Activated naive CD8-positive, alpha-beta T cell treated with anti-CD3 and anti-CD28 coated beads, Interleukin-2, amount 50 U/mL, for 24 hours (primary cell): ENCODE measurements around the gene SRXN1.

Experiments
- ATAC-seq: fragments of 150-1000 bp; cut with Tn5 transposase; one replicate; pipeline ENCODE4 v1.10.0; 2021
- DNase-seq: peaks from one replicate; pipeline ENCODE4 v3.0.0; 2021
- H3K27ac Mint-ChIP-seq: one replicate; pipeline ENCODE4 v1.8.0; 2021; ENCODE audit warnings: mild to moderate bottlenecking, mixed read lengths
- H3K27me3 Mint-ChIP-seq: one replicate; pipeline ENCODE4 v1.8.0; 2021; ENCODE audit warnings: mixed read lengths
- H3K36me3 Mint-ChIP-seq: one replicate; pipeline ENCODE4 v1.8.0; 2021; ENCODE audit warnings: low read depth, mixed read lengths
- H3K4me1 Mint-ChIP-seq: one replicate; pipeline ENCODE4 v1.8.0; 2021; ENCODE audit warnings: mixed read lengths
- H3K4me3 Mint-ChIP-seq: one replicate; pipeline ENCODE4 v1.8.0; 2021; ENCODE audit warnings: mild to moderate bottlenecking, moderate library complexity, mixed read lengths
- H3K9me3 Mint-ChIP-seq: one replicate; pipeline ENCODE4 v1.8.0; 2021; ENCODE audit warnings: mixed read lengths

The SRXN1 gene

GRCh38 chr20:667351-668034 lies 14.5 kb upstream of the SRXN1 start:
- Mint-ChIP-seq H3K27me3 (peaks cover 62% of the 10 kb centered on the region), H3K27ac (no peak overlapping the region), H3K4me1 (peaks cover 7% of the 10 kb centered on the region), H3K9me3 (no peaks in the 10 kb centered on the region), H3K36me3 (no peaks in the 10 kb centered on the region), H3K4me3 (no peak overlapping the region)
- peak; percentile 78 for DNase-seq
- no peak for ATAC-seq

DNA sequence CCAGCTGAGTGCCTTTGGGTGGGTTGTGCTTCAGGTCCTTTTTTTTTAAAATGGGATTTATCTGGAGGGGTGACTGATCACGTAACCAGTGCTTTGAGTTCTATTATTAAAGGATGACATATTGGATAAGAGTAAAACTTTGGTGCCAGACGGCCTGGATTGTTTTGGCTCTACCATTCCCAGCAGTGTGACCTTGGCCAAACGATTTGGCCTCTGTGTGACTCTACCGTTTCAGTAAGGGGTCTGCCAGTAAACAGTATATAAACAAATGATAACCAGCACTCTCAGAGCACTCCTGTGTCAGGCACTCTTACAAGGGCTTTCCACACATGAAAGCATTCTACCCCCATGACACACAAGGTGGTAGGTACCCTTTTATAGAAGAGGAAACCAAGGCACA lies 13.9 kb upstream of the SRXN1 start:
- H3K27ac Mint-ChIP-seq: no peak overlapping the region
- no peaks in the 10 kb centered on the region for H3K9me3 Mint-ChIP-seq
- H3K4me1 Mint-ChIP-seq: peaks cover 7% of the 10 kb centered on the region
- H3K27me3 Mint-ChIP-seq: peaks cover 61% of the 10 kb centered on the region
- DNase-seq (no peak), ATAC-seq (no peak)
- H3K4me3 Mint-ChIP-seq: no peak overlapping the region
- no peaks in the 10 kb centered on the region for H3K36me3 Mint-ChIP-seq

- Mint-ChIP-seq H3K4me3 (no peak overlapping the region), H3K9me3 (no peaks in the 10 kb centered on the region), H3K36me3 (no peaks in the 10 kb centered on the region), H3K27me3 (peaks cover 61% of the 10 kb centered on the region), H3K4me1 (peaks cover 14% of the 10 kb centered on the region), H3K27ac (no peak overlapping the region)
- DNase-seq (no peak), ATAC-seq (no peak)
These were observed 12.3 kb upstream of the SRXN1 start for GRCh38 chr20:665276-665675.

GRCh38 chr20:664576-664975 lies 11.6 kb upstream of the SRXN1 start:
- DNase-seq: no peak
- no peak for ATAC-seq
- Mint-ChIP-seq H3K9me3 (no peaks in the 10 kb centered on the region), H3K36me3 (no peaks in the 10 kb centered on the region), H3K27ac (no peak overlapping the region), H3K4me3 (no peak overlapping the region), H3K27me3 (peaks cover 66% of the 10 kb centered on the region), H3K4me1 (peaks cover 14% of the 10 kb centered on the region)

GRCh38 chr20:664151-664550 lies 11.2 kb upstream of the SRXN1 start:
- H3K9me3 Mint-ChIP-seq: no peaks in the 10 kb centered on the region
- no peak for DNase-seq
- no peak overlapping the region for H3K27ac Mint-ChIP-seq
- H3K4me1 Mint-ChIP-seq: peaks cover 14% of the 10 kb centered on the region
- H3K27me3 Mint-ChIP-seq: peaks cover 70% of the 10 kb centered on the region
- no peak for ATAC-seq
- no peaks in the 10 kb centered on the region for H3K36me3 Mint-ChIP-seq
- no peak overlapping the region for H3K4me3 Mint-ChIP-seq

GRCh38 chr20:663315-664090 lies 10.5 kb upstream of the SRXN1 start:
- Mint-ChIP-seq H3K36me3 (no peaks in the 10 kb centered on the region), H3K27ac (peak overlapping the region; percentile 54), H3K4me3 (no peak overlapping the region), H3K4me1 (peaks cover 14% of the 10 kb centered on the region), H3K27me3 (peaks cover 73% of the 10 kb centered on the region), H3K9me3 (no peaks in the 10 kb centered on the region)
- DNase-seq (no peak), ATAC-seq (no peak)

DNA sequence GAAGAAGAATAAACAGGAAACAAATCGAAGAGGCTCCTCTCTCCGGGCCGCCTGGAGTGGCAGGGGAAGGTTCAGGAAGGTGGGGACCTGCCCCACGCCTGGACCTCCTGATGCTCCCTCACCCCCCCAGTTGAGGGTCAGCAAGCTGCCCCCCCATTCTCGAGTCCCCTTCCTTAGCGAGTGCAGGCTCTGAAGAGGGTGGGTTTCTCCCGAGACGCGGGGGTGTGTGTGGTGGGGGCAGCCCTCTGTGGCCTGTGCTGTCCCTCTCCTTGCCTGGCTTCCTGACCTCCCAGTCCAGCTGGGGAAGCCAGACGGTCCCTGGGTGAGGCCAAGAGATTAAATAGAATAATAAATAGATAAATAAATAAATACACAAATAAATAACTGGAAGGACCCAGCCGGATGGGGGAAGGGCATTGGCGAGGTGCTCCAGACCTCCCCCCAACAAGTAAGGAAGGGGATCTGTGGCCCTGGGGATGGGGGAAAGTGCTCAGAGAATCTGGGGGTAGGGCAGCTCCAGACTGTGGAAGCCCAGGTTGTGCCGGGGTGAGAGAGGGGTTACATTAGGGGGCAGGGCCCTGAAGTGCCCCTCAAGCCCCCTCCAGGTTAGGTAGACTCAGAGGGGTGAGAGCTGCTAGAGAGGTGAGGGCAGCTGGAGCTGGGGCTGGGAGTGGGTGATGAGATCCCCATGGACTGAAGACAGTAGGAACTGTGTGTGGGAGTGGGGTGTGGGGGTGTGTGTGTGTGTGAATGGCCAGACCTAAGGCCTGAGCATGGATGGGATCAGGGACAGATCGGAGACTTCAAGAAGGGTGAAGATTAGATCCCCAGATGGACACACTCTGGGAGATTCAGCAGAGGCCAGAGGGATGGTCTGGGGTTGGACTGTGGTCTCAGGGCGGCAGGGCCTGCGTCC lies 9.5 kb upstream of the SRXN1 start:
- H3K4me3 Mint-ChIP-seq: no peak overlapping the region
- ATAC-seq: no peak
- H3K27me3 Mint-ChIP-seq: peaks cover 70% of the 10 kb centered on the region
- H3K36me3 Mint-ChIP-seq: no peaks in the 10 kb centered on the region
- H3K4me1 Mint-ChIP-seq: peaks cover 14% of the 10 kb centered on the region
- peak overlapping the region; percentile 54 for H3K27ac Mint-ChIP-seq
- DNase-seq: no peak
- H3K9me3 Mint-ChIP-seq: no peaks in the 10 kb centered on the region

DNA sequence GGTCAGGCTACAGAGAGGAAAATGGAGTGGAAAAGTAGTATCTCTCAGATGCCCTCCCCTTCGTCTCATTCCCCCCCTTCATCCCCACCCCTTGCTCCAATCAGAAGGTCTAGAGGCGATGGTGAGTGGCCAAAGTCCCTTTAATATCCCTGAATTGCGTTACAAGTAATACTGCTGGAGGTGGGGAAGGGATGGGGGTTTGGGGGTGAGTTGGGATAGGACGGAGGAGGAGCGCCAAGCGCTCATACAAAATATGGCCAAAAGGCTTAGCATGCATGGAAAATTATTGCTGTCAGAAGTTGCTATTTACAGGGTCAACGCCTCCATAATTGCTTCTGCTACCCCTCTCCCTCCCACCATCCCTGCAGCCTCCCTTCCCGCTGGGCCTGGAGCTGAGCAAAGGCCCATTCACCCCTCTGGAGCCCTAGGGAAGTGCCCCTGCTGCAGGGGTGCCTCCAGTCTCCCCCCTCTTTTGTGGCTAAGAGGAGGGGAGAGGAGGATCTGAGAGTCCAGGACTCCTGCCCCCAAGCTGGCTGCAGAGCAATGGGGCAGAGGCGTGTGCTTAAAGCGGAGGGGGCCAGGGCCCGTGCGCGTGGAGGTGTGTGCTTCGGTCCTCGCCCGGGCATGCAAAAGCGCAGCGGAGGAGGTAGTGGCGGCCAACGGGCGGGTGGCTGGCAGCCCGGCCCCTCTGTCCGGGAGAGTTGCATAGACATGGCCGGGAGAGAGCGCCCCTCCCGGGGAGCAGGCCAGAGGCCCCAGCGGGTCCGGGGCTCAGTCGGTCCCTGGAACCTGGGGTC lies 8.7 kb upstream of the SRXN1 start:
- H3K4me3 Mint-ChIP-seq: no peak overlapping the region
- ATAC-seq: no peak
- no peaks in the 10 kb centered on the region for H3K36me3 Mint-ChIP-seq
- H3K27ac Mint-ChIP-seq: no peak overlapping the region
- H3K9me3 Mint-ChIP-seq: no peaks in the 10 kb centered on the region
- peaks cover 66% of the 10 kb centered on the region for H3K27me3 Mint-ChIP-seq
- peaks cover 14% of the 10 kb centered on the region for H3K4me1 Mint-ChIP-seq
- no peak for DNase-seq

DNA sequence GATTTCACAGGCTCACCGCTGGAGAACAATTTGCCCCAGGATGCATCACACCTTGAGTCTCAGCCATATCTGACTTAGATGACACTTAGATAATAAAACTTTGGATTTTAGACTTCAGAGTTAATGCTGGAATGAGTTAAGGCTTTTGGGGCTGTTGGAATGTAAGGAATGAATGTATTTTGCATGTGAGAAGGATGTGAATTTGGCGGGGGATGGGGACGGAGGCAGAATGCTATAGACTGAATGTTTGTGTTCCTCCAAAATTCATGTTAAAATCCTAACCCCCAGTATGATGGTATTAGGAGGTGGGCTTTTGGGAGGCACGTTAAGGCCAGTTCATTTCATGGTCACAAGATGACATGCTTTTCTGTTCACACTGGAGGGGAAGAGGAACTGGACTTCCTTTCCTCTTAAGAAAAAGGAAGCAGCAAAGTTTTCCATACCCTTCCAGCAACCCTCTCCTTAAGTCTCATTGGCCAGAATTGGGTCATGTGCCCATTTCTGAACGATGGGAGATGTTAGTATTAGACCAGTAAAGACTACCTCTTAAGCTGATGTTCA lies 5.8 kb upstream of the SRXN1 start:
- H3K9me3 Mint-ChIP-seq: no peaks in the 10 kb centered on the region
- H3K4me1 Mint-ChIP-seq: peaks cover 20% of the 10 kb centered on the region
- no peaks in the 10 kb centered on the region for H3K36me3 Mint-ChIP-seq
- DNase-seq (no peak), ATAC-seq (no peak)
- no peak overlapping the region for H3K4me3 Mint-ChIP-seq
- no peak overlapping the region for H3K27ac Mint-ChIP-seq
- peaks cover 55% of the 10 kb centered on the region for H3K27me3 Mint-ChIP-seq

DNA sequence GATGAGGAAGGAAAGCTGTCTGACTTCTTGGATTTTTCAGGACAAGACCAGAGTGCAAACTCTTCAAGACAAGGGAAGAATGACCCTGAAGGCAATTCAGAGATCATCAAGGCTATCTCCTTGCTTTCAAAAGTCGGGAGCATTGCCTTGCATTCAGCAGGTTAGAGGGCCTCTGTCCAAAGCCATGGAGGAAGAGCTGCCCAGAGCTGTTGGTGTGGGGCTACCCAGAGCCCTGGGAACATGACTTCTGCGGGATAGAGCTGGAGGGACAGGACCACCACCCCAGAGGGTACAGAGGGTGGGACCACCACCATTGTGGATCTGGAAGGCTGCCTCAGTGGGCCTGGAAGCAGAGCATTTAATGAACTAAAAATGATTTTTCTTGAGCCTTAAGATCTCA lies 5.2 kb upstream of the SRXN1 start:
- Mint-ChIP-seq H3K27me3 (peaks cover 53% of the 10 kb centered on the region), H3K27ac (no peak overlapping the region), H3K4me1 (peaks cover 23% of the 10 kb centered on the region), H3K9me3 (no peaks in the 10 kb centered on the region), H3K4me3 (no peak overlapping the region), H3K36me3 (no peaks in the 10 kb centered on the region)
- DNase-seq (no peak), ATAC-seq (no peak)

- peaks cover 35% of the 10 kb centered on the region for H3K27me3 Mint-ChIP-seq
- no peak overlapping the region for H3K27ac Mint-ChIP-seq
- peaks cover 26% of the 10 kb centered on the region for H3K4me1 Mint-ChIP-seq
- no peaks in the 10 kb centered on the region for H3K36me3 Mint-ChIP-seq
- no peak overlapping the region for H3K4me3 Mint-ChIP-seq
- ATAC-seq (no peak), DNase-seq (no peak)
- no peaks in the 10 kb centered on the region for H3K9me3 Mint-ChIP-seq
These were observed 3.0 kb upstream of the SRXN1 start for GRCh38 chr20:655726-656624.

DNA sequence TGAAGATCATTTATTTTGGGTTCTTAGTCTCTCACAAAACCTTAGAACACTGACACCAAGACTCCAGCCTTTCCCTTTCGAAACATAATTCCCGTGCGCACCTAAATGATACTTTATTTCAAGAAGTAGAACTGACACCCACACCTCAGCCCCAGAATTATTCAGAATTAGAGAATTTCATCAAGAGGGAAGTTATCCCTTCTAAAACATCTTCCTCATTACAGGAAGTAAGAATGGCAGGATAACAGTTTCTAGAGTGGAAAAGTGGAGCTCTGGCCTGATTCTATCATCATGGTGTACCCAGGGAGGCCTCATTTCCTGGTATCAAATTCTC lies 1.4 kb upstream of the SRXN1 start:
- H3K27ac Mint-ChIP-seq: peak overlapping the region; percentile 7
- ATAC-seq: no peak
- no peak overlapping the region for H3K4me3 Mint-ChIP-seq
- peaks cover 21% of the 10 kb centered on the region for H3K27me3 Mint-ChIP-seq
- peaks cover 26% of the 10 kb centered on the region for H3K4me1 Mint-ChIP-seq
- peaks cover 12% of the 10 kb centered on the region for H3K36me3 Mint-ChIP-seq
- DNase-seq: no peak
- H3K9me3 Mint-ChIP-seq: no peaks in the 10 kb centered on the region
